H9 (cell line): Measurements from ENCODE around the gene PPP5C. TPM values are rescaled to one million over a fixed set of nuclear protein-coding genes. Genes with fewer than 3 reads are reported as not detected.

Experiments used
- DNase-seq: peaks from one replicate; pipeline ENCODE4 v3.0.0-alpha.2; 2017
- H2AFZ ChIP-seq: one replicate; pipeline ENCODE4 v1.6.1; 2013; ENCODE audit warnings: mild to moderate bottlenecking, low read length, control low read depth, moderate library complexity
- H2AK5ac ChIP-seq: 2 replicates; pipeline ENCODE4 v1.6.1; 2013; ENCODE audit warnings: low read length, control low read depth, mixed read lengths; ENCODE audit not compliant: insufficient read length
- H2BK120ac ChIP-seq: one replicate; pipeline ENCODE4 v1.6.1; 2013; ENCODE audit warnings: low read depth, mild to moderate bottlenecking, low read length, control low read depth, inconsistent platforms; ENCODE audit not compliant: poor library complexity, severe bottlenecking
- H2BK12ac ChIP-seq: 2 replicates; pipeline ENCODE4 v1.6.1; 2013; ENCODE audit warnings: low read length, control low read depth, mixed read lengths, low read depth; ENCODE audit not compliant: insufficient read length
- H2BK15ac ChIP-seq: 2 replicates; pipeline ENCODE4 v1.6.1; 2013; ENCODE audit warnings: low read depth, low read length, control low read depth
- H2BK20ac ChIP-seq: one replicate; pipeline ENCODE4 v1.6.1; 2013; ENCODE audit warnings: low read depth, mild to moderate bottlenecking, low read length, control low read depth, inconsistent platforms; ENCODE audit not compliant: poor library complexity, severe bottlenecking
- H2BK5ac ChIP-seq: 2 replicates; pipeline ENCODE4 v1.6.1; 2013; ENCODE audit warnings: low read length, control low read depth, mixed read lengths; ENCODE audit not compliant: insufficient read length
- H3K14ac ChIP-seq: 2 replicates; pipeline ENCODE4 v1.6.1; 2013; ENCODE audit warnings: low read length, control low read depth; ENCODE audit not compliant: insufficient read depth
- H3K18ac ChIP-seq: 2 replicates; pipeline ENCODE4 v1.6.1; 2013; ENCODE audit warnings: low read depth, mild to moderate bottlenecking, mixed read lengths, low read length, control low read depth; ENCODE audit not compliant: insufficient read length
- H3K23ac ChIP-seq: 2 replicates; pipeline ENCODE4 v1.6.1; 2013; ENCODE audit warnings: low read length, control low read depth, mixed read lengths, low read depth; ENCODE audit not compliant: insufficient read length
- H3K23me2 ChIP-seq: 2 replicates; pipeline ENCODE4 v1.6.1; 2013; ENCODE audit warnings: low read depth, mild to moderate bottlenecking, mixed read lengths, low read length, control low read depth; ENCODE audit not compliant: insufficient read length, poor library complexity, severe bottlenecking
- H3K27ac ChIP-seq: 2 replicates; pipeline ENCODE4 v1.5.1; 2013; ENCODE audit warnings: low read length, control low read depth, mixed read lengths, low read depth; ENCODE audit not compliant: insufficient read length
- H3K27me3 ChIP-seq: 2 replicates; pipeline ENCODE4 v1.6.1; 2013; ENCODE audit warnings: low read length, control low read depth, inconsistent platforms; ENCODE audit not compliant: insufficient read depth
- H3K4ac ChIP-seq: 2 replicates; pipeline ENCODE4 v1.6.1; 2013; ENCODE audit warnings: low read depth, mild to moderate bottlenecking, control low read depth, inconsistent platforms, low read length, moderate library complexity
- H3K4me1 ChIP-seq: 2 replicates; pipeline ENCODE4 v1.6.1; 2013; ENCODE audit warnings: low read length, control low read depth, inconsistent platforms; ENCODE audit not compliant: insufficient read depth
- H3K4me2 ChIP-seq: 2 replicates; pipeline ENCODE4 v1.6.1; 2013; ENCODE audit warnings: low read length, control low read depth, mixed read lengths; ENCODE audit not compliant: insufficient read length, insufficient read depth
- H3K56ac ChIP-seq: 2 replicates; pipeline ENCODE4 v1.6.1; 2013; ENCODE audit warnings: low read depth, mild to moderate bottlenecking, mixed read lengths, low read length, control low read depth; ENCODE audit not compliant: insufficient read length
- H3K79me1 ChIP-seq: 2 replicates; pipeline ENCODE4 v1.6.1; 2013; ENCODE audit warnings: low read depth, mild to moderate bottlenecking, moderate library complexity, low read length, control low read depth, inconsistent platforms; ENCODE audit not compliant: insufficient read depth, poor library complexity, severe bottlenecking
- H3K79me2 ChIP-seq: 2 replicates; pipeline ENCODE4 v1.6.1; 2013; ENCODE audit warnings: low read length, control low read depth, inconsistent platforms; ENCODE audit not compliant: insufficient read depth
- H3K9ac ChIP-seq: 2 replicates; pipeline ENCODE4 v1.6.1; 2013; ENCODE audit warnings: low read length, control low read depth, mixed read lengths; ENCODE audit not compliant: insufficient read length; ENCODE audit errors: extremely low read depth
- H3K9me3 ChIP-seq: one replicate; pipeline ENCODE4 v1.6.1; 2013; ENCODE audit warnings: low read depth, low read length, inconsistent platforms; ENCODE audit not compliant: control insufficient read depth
- H3T11ph ChIP-seq: one replicate; pipeline ENCODE4 v1.6.1; 2013; ENCODE audit warnings: mild to moderate bottlenecking, low read length, control low read depth, inconsistent platforms
- H4K20me1 ChIP-seq: one replicate; pipeline ENCODE4 v1.6.1; 2013; ENCODE audit not compliant: control insufficient read depth, insufficient read length, insufficient read depth
- H4K5ac ChIP-seq: 2 replicates; pipeline ENCODE4 v1.6.1; 2013; ENCODE audit warnings: low read depth, mild to moderate bottlenecking, mixed read lengths, low read length, control low read depth; ENCODE audit not compliant: insufficient read length
- H4K8ac ChIP-seq: replicated peaks from 2 replicates; pipeline ENCODE4 v1.6.1; 2013; ENCODE audit warnings: low read length, control low read depth, mixed read lengths, low read depth; ENCODE audit not compliant: insufficient read length
- H4K91ac ChIP-seq: 2 replicates; pipeline ENCODE4 v1.6.1; 2013; ENCODE audit warnings: low read depth, mild to moderate bottlenecking, moderate library complexity, mixed read lengths, low read length, control low read depth; ENCODE audit not compliant: insufficient read length
- H3K27ac Mint-ChIP-seq, 3 experiments: 2 replicates in 2 of 3; 3 replicates in 1 of 3; pipeline ENCODE4 v1.8.0; 2020 to 2021; ENCODE audit warnings: mixed read lengths in 3 of 3, mild to moderate bottlenecking in 1 of 3, moderate library complexity in 1 of 3
- H3K27me3 Mint-ChIP-seq: 2 replicates; pipeline ENCODE4 v1.8.0; 2021; ENCODE audit warnings: low read depth, mild to moderate bottlenecking, moderate library complexity, mixed read lengths
- H3K36me3 Mint-ChIP-seq, 3 experiments: 2 replicates in 2 of 3; 3 replicates in 1 of 3; pipeline ENCODE4 v1.8.0; 2020 to 2021; ENCODE audit warnings: low read depth in 3 of 3, mixed read lengths in 3 of 3; ENCODE audit not compliant: insufficient read depth in 1 of 3
- H3K4me1 Mint-ChIP-seq, 2 experiments: 2 replicates each; pipeline ENCODE4 v1.8.0; 2020; ENCODE audit warnings: mixed read lengths in 2 of 2
- H3K4me3 Mint-ChIP-seq, 2 experiments: 2 replicates in 1 of 2; 3 replicates in 1 of 2; pipeline ENCODE4 v1.8.0; 2020 to 2021; ENCODE audit warnings: mild to moderate bottlenecking in 2 of 2, mixed read lengths in 2 of 2, moderate library complexity in 1 of 2
- H3K9me3 Mint-ChIP-seq, 2 experiments: 2 replicates in 1 of 2; 3 replicates in 1 of 2; pipeline ENCODE4 v1.8.0; 2020; ENCODE audit warnings: mild to moderate bottlenecking in 2 of 2, mixed read lengths in 2 of 2, moderate library complexity in 1 of 2
- CTCF ChIP-seq: fragments of 200-600 bp; sonication (generic); conservative IDR thresholded peaks from 3 replicates; pipeline ENCODE4 v1.8.0; 2021; ENCODE audit warnings: antibody characterized with exemption, mild to moderate bottlenecking
- WGBS: extraction: QIAGEN DNeasy Blood & Tissue Kit; methylation state at CpG from one replicate; pipeline ENCODE4 v1.1.7; 2013; ENCODE audit warnings: missing lambda C conversion rate, low lambda C conversion rate, mixed read lengths; ENCODE audit not compliant: insufficient read length; ENCODE audit errors: extremely low coverage; 5-methylcytosine and 5-hydroxymethylcytosine counted together
- total RNA-seq: library from RNA; stranded (reverse); gene quantifications from 2 replicates; pipeline ENCODE4 v1.2.1, GENCODE V29; 2021

PPP5C gene
- total RNA-seq, 1 experiment from 2014 or later = 108 TPM

- Histone ChIP-seq H4K8ac (no peak overlapping the region), H3K9ac (no peak overlapping the region), H3K4me1 (no peaks in the 10 kb centered on the region), H4K20me1 (no peaks in the 10 kb centered on the region), H2AFZ (no peak overlapping the region), H3K4ac (no peak overlapping the region), H2BK20ac (no peak overlapping the region), H3T11ph (no peak overlapping the region), H2BK5ac (no peak overlapping the region), H2BK12ac (no peak overlapping the region), H3K4me2 (no peak overlapping the region), H3K56ac (no peak overlapping the region), H3K23me2 (no peaks in the 10 kb centered on the region), H3K14ac (no peak overlapping the region), H3K79me2 (no peaks in the 10 kb centered on the region), H3K79me1 (peaks cover 3% of the 10 kb centered on the region), H3K27ac (no peak overlapping the region), H2BK15ac (no peak overlapping the region), H4K5ac (no peak overlapping the region), H3K9me3 (peaks cover 11% of the 10 kb centered on the region), H4K91ac (no peak overlapping the region), H2BK120ac (no peak overlapping the region), H3K23ac (no peak overlapping the region), H2AK5ac (no peak overlapping the region), H3K27me3 (no peaks in the 10 kb centered on the region), H3K18ac (no peak overlapping the region)
- H3K4me3 Mint-ChIP-seq = no peak overlapping the region
- peaks cover 24 to 25% of the 10 kb centered on the region in 2 experiments for H3K9me3 Mint-ChIP-seq
- peaks cover 3 to 7% of the 10 kb centered on the region in 2 experiments for H3K4me1 Mint-ChIP-seq
- TF ChIP-seq CTCF = no peak
- H3K36me3 Mint-ChIP-seq = peaks cover 53 to 76% (median 75%) of the 10 kb centered on the region in 3 experiments
- H3K27ac Mint-ChIP-seq = peak overlapping the region in 1 of 3 experiments; percentile 77; a peak in 2 of 7 replicates
- H3K27me3 Mint-ChIP-seq = no peaks in the 10 kb centered on the region; the same call in 1 of the 2 replicates
- no peak for DNase-seq
- WGBS = no CpG with 5 or more reads among the region's 10 CpGs
Measured at GRCh38 chr19:46309056-46309455, 37.8 kb upstream of the PPP5C start.
